ENCODE data around the gene ADGRD2.

ADGRD2 gene

GRCh38 chr9:124480621-124480981 lies 30.4 kb downstream of the ADGRD2 start:
- DNase-seq (ENCODE audit: low spot score): peak; percentile 28

DNA sequence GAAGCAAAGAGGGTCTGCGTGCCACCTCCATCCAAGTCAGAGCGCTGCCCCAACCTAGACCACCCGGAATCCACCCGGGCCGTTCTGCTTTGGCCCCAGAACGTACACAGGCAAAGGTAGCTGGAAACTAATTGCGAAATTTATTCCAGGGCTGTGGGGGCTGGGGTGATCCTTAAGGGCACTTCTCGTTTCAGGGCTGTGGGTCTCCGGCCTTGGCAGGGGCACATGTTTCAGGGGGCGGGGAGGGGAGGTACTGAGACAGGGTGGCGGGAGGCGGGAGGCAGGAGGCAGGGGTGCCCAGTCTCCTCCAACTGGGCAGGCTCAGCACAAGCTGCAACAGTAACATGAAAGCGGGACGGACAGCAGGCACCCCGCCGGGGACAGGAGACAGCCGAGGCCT lies 30.9 kb downstream of the ADGRD2 start:
- DNase-seq (ENCODE audit: low spot score): no peak

DNA sequence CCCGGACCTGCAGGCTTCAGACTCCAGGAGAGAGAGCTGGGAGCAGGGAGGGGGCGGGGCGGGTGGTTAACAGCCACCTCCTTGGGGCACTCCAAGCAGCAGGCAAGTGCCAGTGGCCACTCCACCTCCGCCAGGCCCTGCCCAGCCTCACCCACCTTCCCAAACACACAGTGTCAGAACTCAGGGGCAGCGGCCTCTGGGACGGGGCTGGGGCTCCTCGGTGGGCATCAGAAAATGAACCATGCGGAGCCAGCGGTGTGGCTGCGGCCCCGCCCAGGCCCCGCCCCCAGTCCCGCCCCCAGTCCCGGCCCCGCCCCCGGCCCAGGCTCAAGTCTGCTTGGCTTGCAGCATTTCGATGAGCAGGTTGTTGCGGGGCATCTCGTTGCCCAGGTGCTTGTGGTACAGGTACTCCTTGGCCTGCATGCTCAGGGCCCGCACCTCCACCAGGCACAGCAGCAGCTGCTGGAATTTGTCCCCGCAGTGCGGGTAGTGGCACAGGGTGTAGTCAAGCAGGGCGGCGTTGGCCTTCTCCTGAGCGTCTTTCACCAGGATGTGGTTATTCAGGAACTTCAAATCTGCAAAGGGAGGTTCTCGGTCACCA lies 32.3 kb downstream of the ADGRD2 start:
- no peak for DNase-seq (ENCODE audit: low spot score)

DNA sequence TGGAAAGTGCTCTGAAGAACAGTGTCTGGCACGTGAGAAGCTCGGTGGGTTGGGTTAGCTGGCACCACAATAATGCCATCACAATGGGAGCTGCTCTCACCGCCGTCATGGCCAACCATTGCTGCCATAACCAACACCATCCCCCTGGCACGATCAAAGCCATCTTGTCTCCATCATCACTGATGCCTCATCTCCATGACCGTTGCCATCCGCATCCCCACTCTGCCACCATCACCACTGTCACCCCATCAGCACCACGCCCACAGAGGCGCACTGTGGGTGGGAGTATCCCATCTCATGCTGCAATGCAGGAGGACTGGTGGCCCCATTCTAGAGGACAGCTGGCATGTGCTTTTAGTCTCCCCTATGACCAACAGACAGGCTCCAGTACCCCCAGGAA lies 33.2 kb downstream of the ADGRD2 start:
- no peak for DNase-seq (ENCODE audit: low spot score)

DNA sequence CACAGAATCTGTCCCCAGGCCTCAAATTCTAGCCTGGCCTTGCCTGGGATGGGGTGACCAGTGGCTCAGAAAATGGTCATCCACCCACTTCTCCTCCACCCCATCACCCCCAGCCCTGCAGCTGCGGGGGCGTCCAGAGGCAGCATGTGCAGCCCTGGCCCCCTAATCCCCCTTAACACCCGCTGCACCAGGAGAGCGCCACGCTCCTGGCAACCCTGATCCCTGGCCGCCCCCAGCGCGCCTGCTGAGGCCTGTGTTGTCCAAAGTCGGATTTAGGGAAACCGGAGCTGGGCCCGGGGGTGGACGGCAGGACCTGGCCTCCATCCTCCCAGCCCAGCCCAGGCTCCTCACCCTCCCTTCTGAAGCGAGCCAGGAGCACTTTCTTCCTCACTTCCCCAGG lies 35.0 kb downstream of the ADGRD2 start:
- no peak for DNase-seq (ENCODE audit: low spot score)

GRCh38 chr9:124485936-124486335 lies 35.7 kb downstream of the ADGRD2 start:
- DNase-seq (ENCODE audit: low spot score): no peak

DNA sequence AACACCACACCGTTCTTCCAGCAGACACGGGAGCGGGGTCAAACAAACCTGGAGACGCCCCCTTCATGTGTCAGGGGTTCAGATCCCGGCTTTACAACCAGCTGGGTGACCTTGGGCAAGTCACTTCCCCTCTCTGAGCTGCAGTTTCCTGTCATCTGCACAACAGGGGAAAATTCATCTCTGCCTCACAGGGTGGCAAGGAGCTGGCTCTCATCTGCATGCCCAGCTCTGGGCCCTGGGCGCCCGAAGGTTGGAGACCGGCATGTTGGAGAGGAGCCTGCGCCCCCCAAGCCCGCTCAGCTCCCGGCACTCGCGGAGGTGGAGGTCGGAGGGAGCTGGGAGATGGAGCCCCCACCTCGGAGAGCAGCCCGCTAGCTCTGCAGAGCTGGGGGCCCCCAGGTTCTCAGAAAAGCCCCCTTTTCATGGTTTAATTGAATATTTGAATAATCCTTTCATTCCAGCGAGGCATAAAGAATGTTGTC lies 36.6 kb downstream of the ADGRD2 start:
- no peak for DNase-seq (ENCODE audit: low spot score)

- no peak for DNase-seq (ENCODE audit: low spot score)
Measured at GRCh38 chr9:124487260-124488182, 37.3 kb downstream of the ADGRD2 start.

DNA sequence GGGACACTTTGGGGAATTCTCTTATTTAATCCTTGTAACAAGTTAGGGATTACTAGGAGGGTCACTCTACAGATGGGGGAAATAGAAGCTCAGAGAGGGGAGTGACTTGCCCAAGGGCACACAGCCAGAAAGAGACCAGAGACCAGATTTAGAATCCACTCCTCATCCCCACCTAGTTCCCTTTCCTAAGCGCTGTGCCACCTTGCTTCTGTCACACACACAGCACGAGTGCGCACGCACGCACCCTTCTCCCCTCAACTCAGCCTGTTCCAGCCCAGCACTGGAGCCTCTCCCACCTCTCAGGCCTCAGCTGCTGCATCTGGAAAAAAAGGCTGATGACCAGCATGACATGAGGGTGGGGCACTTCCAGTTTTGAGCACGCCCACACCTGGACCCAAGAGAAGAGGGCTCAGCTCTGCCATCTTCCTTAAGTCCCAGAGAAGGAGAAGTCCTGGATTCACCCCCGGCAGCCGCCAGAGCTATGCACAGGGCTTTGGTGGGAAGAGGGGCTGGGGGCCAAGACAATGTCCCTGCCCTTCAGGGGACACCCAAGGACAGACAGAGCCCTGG lies 38.5 kb downstream of the ADGRD2 start:
- no peak for DNase-seq (ENCODE audit: low spot score)

DNA sequence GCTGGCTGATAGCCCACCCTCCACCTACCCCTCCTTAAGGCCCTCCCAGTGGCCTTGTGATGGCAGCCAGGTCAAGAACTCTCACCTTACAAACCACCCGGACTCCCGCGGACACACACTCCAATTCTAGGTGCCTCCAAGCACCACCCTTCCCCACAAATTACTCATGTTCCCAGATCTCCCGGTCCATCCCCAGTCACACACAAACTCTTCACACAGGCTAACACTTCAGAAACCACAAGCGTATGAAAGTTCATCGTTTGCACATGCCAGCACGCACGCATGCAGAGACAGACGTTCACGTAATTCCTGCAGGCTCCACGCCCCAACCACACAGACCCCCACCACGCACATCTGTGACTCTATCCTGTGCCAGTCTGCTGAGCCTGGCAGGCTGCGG lies 39.0 kb downstream of the ADGRD2 start:
- no peak for DNase-seq (ENCODE audit: low spot score)

- DNase-seq (ENCODE audit: low spot score): no peak
Measured at GRCh38 chr9:124490004-124490403, 39.8 kb downstream of the ADGRD2 start.

DNA sequence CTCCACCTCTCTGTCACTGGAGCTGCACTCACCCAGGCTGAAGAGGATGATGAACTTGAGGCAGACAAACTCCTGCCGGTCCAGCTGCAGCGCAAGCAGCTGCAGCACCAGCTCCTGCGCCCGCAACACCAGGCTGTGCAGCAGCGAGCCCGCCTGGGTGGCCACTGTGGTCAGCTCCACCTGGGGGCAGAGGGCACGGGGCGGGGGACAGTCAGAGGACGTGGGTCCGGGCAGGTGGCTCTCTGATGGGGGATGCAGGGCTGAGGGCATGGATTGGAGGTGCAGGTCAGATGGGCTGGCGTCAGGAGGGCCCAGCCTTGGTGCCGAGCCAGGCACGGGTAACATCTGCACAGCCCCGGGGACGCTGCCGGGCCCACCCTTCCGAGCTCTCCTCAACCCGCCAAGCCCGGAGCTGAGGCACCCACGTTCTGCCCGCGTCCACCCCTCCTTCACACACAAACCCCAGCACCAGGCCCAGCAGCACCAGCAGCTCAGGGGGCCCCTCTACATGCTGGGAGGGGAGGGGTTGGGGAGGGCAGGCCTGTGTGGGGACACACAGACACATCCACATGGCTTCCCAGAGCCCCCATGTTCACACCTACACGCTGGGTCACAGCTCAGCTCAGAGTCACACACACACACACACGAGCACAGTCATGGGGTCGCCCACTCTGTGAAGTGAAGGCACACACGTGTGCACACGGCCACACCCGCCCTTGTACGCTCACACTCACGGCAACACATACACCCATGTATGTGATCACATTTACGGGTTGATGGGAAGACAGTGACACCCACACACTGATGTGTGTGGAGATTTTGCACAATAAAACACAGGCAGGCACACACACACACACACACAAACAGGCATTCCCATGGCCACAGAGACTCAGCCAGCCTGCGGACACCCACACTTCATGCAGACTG lies 41.1 kb downstream of the ADGRD2 start:
- DNase-seq (ENCODE audit: low spot score): no peak

GRCh38 chr9:124492818-124493217 lies 42.6 kb downstream of the ADGRD2 start:
- DNase-seq (ENCODE audit: low spot score): no peak

- no peak for DNase-seq (ENCODE audit: low spot score)
Measured at GRCh38 chr9:124493218-124493617, 43.0 kb downstream of the ADGRD2 start.

DNA sequence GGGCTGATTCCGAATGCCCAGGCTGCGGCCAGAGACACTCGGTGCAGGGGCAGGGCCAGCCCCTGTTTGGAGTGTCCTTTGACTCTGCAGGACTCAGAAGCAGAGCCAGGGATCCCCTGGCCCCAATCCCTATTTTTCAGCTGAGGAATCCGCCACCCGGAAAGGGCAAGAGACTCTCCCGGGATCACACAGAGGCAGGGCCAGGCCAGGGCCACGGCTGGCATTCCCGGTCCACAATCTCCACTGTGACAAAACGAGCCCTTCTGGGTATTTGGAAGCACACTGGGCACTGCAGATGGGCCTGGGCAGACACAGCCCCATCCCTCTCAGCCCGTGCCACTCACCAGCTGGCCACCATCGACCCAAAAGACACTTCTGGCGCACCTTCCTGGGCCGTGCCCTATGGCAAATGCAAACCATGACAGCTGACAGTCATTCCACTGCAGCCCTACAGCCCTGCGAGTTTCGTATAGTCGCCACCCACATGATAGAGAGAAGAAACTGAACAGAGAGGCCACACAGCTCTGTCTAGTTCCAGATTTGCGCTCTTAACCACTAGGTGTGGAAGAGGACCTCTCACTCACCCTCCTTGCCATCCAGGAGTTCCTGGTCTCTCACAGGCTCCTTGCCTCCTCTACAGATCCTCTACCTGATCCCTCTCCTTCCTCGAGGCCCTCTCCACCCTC lies 43.7 kb downstream of the ADGRD2 start:
- DNase-seq (ENCODE audit: low spot score): no peak

GRCh38 chr9:124495126-124496074 lies 45.1 kb downstream of the ADGRD2 start:
- DNase-seq (ENCODE audit: low spot score): no peak

DNA sequence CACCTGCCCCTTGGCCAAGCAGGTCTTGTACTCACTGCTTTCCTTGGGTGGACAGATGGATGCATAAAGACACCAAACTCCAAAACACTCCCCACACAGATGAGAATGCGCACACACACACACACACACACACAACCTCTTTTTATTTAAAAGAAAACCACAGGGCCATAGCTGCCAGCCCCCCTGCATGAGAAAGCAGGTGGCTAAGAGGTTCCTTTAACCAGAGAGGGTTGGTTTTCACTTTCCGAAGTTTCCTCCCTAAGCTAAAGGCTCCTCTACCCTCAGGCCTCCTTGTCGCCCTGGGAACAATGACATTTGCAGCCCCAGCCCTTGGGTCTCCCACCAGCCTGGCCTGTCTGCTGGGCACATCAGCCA lies 45.8 kb downstream of the ADGRD2 start:
- DNase-seq (ENCODE audit: low spot score): no peak

GRCh38 chr9:124496463-124496862 lies 46.2 kb downstream of the ADGRD2 start:
- no peak for DNase-seq (ENCODE audit: low spot score)

GRCh38 chr9:124497441-124497840 lies 47.2 kb downstream of the ADGRD2 start:
- DNase-seq (ENCODE audit: low spot score): no peak

- DNase-seq (ENCODE audit: low spot score): no peak
Measured at GRCh38 chr9:124498040-124498439, 47.8 kb downstream of the ADGRD2 start.
